ENCODE results near the gene CACYBP.
"Not testable (repeated sequence)": the region's sequence is repeated elsewhere in the genome, so short reads cannot be mapped to it uniquely, and the experiment has no call there.

The CACYBP gene

DNA sequence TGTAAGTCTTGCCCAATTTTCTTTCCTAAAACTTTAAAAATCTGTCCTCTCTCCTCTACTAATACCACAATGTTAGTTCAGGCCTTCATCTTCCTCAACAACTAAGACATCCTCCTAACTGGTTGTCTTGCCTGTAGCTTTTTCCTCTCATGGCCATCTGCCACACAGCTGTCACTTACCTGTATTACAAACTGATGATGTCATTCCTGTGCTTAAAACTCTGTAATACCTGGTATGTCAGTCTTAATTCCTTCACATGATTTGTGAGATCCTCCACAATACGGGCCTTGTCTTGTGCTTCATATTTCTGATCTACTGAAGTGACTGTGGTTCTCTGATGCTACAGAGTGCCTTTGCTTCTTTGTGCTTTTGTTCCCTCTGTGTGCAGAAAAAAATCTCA is 13.7 kb downstream of the CACYBP start:
- DNase-seq = no peak

DNA sequence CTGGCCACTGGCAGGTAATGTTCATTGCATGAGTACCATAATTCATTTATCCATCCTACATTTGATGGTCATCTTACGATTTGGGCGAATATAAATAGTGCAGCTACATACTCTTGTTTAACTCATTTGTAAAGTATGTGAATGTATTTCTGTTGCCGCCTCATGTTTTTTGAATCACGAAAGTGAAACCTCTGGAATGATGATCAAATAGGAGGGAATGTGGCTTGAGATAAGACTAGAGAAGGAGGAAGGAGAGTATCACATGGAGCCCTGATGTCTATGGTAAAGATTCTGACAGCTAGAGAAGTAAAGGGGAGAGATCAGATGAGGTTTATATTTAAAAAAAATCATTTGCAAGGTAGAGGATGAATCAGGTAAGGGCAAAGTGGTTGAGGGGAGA is 15.5 kb downstream of the CACYBP start:
- DNase-seq = no peak

DNA sequence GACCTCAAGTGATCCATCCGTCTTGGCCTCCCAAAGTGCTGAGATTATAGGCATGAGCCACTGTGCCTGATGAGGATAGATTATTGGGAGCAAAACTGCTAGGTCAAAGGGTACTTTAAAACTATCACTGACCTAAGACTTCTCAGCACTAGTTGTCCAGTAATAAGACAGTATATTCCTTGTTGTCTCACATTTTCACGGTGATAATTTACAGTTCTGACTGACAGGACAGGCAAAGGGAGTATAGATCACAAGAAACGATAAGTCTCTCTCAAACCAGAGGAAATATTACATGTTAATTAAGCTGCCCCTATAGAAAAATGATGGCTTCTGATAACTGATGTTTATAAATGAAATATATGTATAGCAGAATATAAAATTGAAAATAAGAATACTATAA is 19.8 kb downstream of the CACYBP start:
- no peak for DNase-seq

DNA sequence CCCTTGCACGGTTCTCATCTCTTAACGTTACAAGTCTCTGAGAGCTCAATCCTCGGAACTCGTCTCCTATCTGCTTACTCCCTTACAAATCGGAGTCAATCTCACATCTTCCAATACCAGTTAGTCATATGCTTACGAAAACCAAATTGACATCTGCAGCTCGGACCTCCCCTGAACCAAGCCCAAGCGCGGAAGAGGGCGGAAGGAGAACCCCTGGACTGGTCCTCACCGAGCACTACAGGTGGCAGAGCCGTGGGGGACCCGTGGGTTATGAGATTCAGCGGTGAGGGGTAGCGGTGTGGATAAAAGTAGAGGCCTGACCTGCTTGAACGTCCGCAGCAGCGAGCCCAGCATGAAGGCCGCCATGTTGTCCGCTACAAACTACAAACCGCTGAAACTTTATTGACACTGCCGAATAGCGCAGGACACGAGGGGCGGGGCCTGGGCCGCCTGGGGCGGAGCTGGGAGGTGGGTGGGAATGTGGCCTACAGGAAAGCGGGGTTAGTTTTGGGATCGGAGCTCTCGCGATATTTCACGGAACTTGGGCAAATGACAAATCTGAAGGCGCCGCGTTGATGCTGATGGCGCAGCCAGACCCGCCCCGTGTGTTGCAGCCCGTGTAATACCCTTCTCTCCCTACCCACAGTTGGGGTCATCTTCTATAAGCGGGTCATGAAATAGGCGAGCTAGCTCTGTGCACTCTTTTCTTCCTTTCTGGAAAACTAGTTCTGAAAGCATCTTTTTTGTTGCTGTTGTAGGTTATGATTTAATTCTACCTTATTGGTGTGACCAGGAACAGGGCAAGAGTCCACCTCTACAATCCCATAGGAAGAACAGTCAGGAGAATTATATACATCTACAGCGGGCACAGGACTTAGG is 23.5 kb downstream of the CACYBP start, which contains the start of gene MRPS14:
MRPS14 (minus strand) TSS at position 383 of the 879 bp plus-strand sequence; CDS start at position 366, 17 bp downstream.
- peak; percentile 95 for DNase-seq

DNA sequence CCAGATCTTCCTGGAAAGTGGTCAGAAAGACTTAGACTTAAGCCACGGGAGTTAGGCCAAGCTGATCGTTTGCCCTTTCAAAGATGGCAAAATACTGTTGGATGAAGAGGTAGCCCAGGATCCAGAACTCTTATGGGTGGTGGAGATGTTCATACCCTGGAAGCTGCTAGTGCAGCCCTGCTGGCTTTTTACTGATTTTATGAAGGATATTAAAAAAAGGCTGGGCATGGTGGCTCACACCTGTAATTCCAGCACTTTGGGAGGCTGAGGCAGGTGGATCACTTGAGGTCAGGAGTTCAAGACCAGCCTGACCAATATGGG is 24.1 kb downstream of the CACYBP start:
- DNase-seq = not testable (repeated sequence)

DNA sequence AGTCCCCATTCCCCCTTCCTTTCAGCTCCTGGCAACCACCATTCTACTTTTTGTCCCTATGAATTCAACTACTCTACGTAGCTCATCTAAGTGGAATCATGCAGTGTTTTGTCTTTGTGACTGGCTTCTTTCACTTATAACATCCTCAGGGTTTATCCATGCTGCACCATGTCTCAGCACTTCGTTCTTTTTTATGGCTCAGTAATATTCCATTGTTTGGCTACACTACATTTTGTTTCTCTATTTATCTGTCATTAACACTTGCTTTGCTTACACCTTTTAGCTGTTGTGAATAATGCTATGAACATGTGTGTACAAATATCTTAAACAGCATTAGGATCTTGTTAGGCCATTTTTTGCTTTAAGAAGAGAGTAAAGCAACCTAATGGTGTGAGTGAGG is 25.0 kb downstream of the CACYBP start:
- no peak for DNase-seq

DNA sequence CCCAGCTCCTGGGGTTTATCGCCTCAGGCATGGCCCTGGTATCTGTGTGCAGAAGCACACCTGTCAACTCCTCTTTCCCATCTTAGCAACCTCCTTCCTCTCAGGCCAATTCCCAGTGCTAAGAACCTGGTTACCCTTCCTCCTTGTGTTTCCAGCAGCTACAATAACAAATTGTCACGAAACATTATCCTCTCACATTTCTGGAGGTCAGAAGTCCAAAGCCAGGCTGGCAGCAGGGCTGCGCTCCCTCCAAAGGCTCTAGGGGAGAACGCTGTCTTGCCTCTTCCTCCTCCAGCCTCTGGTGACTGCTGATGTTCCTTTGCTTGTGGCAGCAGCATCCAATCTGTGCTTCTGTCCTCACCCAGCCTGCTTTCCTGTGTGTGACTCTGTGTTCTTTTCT is 34.2 kb downstream of the CACYBP start:
- DNase-seq = no peak

DNA sequence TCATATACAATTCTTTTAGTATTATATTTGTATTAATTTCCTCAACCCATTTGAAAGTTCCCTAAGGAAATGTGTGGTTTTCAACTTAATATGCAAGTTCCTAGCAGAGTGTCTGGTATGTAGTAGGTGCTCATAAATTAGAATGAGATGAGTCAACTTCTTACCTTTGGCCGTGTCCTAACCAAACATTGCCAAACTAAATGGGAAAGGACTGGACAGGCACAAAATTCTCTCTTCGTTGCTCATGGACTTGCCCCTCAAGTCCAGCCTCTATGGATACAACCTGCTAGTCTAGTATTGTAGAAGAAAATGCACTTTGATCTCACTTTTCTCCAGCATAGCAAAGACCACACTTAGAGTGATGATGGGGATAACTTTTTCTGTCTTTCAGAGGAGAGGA is 35.0 kb downstream of the CACYBP start:
- no peak for DNase-seq

DNA sequence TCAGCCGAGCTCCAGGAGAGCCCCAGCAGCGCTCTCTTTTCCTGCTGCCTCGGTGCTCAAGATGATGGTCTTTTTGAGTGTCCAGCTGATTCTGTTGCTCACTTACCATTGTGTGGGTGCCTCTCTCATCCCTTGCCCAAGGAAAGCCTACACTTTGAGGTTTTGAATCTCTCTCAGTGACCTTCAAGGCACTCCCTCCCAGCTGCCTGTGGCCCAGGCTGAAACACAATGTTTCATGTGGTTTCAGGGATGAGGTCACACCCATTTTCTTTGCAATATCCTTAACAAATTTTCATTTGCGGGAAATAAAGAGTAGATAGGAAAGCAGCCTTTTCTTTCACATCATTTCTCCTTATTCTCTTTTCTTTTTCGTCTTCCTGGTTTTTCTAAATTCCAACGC is 36.1 kb downstream of the CACYBP start:
- DNase-seq = no peak

DNA sequence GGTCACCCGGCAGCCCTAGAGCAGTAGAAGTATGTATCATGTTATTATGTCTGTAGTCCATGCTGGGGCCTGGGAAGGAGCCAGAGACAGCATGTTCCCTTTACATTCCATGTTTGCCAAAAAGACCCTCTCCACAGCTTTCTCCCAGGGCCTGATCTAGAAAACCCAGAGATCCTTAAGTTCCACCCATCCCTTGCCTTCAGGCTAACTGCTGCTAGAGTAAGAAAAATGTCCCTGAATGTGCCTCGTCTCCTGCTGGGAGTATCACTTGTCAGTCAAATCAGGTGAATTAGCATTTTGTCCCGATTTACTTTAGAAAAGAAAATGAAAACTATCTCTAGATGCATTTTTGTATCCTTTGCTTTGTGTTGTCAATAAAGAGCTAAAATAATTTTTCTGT is 36.7 kb downstream of the CACYBP start:
- DNase-seq = no peak

DNA sequence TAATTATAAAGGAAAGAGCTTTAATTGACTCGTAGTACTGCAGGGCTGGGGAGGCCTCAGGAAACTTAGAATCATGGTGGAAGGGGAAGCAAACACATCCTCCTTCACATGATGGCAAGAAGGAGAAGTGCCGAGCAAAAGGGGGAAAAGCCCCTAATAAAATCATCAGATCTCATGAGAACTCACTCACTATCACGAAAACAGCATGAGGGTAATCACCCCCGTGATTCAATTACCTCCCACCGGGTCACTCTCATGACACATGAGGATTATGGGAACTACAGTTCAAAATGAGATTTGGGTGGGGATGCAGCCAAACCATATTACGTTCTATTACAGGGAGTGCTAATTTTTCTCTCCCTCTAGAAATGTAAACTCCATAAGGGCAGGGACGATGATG is 37.7 kb downstream of the CACYBP start:
- DNase-seq = no peak

DNA sequence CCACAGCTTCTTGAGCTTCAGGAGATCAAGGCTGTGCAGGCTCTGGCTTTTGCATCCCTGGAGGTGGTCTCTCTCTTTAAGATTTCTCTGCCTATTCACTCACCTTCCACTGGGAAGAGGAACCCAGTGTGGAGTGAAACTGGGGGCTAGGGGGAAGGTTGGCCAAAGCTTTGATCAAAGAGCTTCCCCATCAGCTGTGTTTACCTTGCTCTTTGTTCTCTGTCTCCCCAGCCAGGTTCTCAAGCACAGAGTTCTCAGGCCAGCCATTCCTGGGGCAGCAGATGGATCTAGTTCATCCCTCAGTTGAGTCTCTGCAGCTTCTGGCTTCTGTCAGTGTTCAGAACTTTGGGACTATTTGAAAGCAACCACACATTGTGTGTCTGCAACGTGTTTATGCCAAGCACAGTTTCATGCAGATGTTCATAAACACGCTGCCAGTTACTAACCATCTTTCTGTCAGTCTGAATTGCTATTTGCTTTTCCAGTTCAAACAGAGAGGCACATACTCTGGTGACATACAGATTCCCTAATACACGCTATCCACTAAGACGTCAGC is 40.7 kb downstream of the CACYBP start:
- no peak for DNase-seq

DNA sequence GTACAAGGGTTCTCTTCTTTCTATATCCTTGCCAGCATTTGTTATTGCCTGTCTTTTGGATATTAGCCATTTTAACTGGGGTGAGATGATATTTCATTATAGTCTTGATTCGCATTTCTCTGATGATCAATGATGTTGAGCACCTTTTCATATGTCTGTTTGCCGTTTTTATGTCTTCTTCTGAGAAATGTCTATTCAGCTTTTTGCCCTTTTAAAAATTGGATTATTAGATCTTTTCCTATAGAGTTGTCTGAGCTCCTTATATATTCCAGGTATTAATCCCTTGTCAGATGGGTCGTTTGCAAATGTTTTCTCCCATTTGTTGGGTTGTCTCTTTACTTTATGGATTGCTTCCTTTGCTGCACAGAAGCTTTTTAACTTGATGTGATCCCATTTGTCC is 42.9 kb downstream of the CACYBP start:
- DNase-seq = no peak

DNA sequence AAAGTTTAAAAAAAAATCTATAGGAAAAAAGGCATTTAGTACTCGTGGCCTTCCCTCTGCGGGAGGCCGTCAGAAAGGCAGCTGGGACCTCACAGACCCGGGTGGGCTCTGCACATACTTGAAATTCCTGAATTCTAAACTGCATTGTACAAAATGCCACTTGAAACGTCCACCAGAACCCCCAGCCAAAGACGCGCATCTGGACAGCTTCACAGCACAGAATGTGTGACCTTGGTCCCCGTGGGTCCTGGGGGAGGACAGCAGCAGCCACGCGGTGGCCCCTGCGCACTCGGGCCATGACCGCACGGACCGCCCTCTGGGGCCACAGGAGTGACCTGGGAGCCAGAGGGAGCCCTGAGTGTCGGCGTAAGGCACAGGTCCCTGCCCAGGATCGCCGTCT is 44.1 kb downstream of the CACYBP start:
- no peak for DNase-seq

DNA sequence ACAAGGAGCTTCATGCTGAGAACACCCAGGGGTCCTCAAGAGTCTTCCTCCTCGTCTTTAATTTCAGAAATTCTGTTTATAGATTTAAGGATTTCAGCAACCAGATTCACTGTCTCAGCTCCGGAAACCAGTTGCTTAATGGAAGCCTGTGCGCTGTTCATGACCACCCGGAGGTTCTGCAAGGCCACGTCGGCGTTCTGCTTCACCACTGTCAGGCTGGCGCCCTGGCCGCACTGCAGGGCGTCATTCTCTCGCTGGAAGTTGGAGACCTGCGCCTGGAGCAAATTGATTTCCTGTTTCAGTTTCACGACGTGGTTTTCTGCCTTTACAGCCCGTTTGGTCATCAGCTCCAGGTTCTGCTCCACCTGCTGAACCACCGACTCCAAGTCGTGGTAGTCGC is 44.8 kb downstream of the CACYBP start:
- not testable (repeated sequence) for DNase-seq

DNA sequence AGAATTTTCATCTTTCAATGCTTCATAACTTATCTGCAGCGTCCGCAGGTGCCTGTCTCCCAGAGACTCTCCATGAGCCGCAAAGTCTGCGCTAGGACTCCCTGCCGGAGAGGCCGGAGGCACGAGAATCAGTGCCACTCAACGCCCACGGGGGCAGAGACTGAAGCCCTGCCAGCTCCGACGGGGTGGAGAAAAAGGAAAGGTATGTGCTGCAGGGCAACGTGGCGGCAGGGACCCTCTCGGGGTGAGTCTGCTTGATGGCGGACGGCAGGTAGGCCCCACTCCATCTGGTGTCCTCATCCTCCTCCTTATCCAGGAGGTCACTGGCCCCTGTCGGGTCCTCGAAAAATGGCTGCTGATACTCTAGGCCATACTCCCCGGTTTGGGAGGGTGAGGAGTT is 45.4 kb downstream of the CACYBP start:
- DNase-seq = no peak

DNA sequence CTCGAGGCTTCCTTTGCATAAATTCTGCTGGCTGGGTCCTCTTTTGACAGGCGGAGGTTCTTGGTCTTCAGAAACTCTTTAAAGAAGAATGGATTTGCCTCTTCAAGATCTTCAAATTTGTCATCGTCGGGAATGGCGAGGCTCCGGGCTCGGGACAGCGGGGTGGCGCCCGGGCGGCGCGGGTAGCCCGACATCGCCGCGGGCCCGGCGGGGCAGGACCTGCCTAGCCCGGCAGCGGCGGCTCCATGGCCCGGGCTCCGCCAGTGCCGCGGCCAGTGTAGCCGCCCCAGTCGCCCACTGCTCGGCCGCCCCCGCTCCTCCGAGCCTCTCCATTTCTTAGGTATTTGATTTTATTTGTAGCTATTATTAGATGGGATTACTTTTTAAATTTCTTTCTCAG is 45.8 kb downstream of the CACYBP start:
- no peak for DNase-seq

DNA sequence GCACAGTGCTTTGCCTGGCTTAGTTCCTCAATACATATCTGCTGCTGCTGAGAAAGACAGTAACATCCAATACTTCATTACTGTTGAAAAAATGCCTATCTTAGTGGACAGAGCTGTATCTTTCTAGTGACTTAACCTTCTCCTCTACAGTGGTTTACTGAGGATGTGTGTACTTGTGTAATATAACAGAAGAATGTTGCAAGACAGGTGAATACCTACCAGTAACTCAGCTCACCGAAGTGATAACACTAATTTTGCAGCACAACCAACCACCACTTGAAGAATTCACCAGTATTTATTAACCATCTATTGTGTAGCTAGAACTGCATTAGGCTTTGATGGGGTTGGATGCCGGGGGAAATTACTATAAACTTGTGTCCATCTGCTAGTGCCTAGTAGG is 51.2 kb downstream of the CACYBP start:
- no peak for DNase-seq

DNA sequence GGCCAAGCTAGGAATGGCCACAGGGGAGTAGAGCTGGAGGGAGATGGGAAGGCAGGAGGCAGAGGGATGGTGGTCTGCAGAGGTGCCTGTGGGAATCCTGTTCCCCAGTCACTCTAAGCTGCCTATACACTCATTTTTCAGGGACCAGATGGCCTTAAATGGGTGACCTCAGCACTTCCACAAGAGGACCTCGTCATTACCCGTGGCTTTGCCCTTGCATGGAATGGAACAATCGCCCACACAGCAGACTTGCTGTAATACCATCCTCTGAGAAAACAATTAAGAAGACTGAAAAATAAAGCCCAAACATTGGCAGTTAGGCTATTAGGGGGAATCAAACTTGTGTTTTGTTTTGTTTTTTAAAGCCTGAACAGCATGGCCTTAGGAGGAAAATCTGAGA is 55.0 kb downstream of the CACYBP start:
- DNase-seq = no peak

Data from activated CD4-positive, alpha-beta T cell treated with anti-CD3 and anti-CD28 coated beads for 1 hour (primary cell).